Dendritic cell treated with granulocyte-macrophage colony-stimulating factor and Interleukin-4, amounts not matched to agents 40 ng/mL and 50 ng/mL, for 4 days (primary cell): ENCODE measurements around the gene SFXN5.

ENCODE experiments used
- H3K27ac Mint-ChIP-seq: one replicate; pipeline ENCODE4 v1.8.0; 2022; ENCODE audit warnings: mild to moderate bottlenecking, mixed read lengths
- H3K27me3 Mint-ChIP-seq: one replicate; pipeline ENCODE4 v1.8.0; 2022; ENCODE audit warnings: mild to moderate bottlenecking, mixed read lengths
- H3K36me3 Mint-ChIP-seq: one replicate; pipeline ENCODE4 v1.8.0; 2022; ENCODE audit warnings: low read depth, mixed read lengths
- H3K4me1 Mint-ChIP-seq: one replicate; pipeline ENCODE4 v1.8.0; 2022; ENCODE audit warnings: low read depth, mixed read lengths
- H3K4me3 Mint-ChIP-seq: one replicate; pipeline ENCODE4 v1.8.0; 2022; ENCODE audit warnings: mild to moderate bottlenecking, moderate library complexity, mixed read lengths
- H3K9me3 Mint-ChIP-seq: one replicate; pipeline ENCODE4 v1.8.0; 2022; ENCODE audit warnings: mixed read lengths
- intact Hi-C: fragments of 100-400 bp; cut with micrococcal nuclease; formaldehyde crosslinking; loops from one replicate; pipeline ENCODE4 v1.15.0; 2022

SFXN5 gene

GRCh38 chr2:72973566-72974435 lies 97.7 kb downstream of the SFXN5 start:
- H3K9me3 Mint-ChIP-seq, result no peaks in the 10 kb centered on the region
- H3K4me3 Mint-ChIP-seq, result no peak overlapping the region
- intact Hi-C loops, result loop anchor here (1.0 kb wide), 1 partner anchor 82 kb away; no protein-coding TSS in a partner anchor
- no peak overlapping the region for H3K27ac Mint-ChIP-seq
- no peaks in the 10 kb centered on the region for H3K27me3 Mint-ChIP-seq
- peaks cover 72% of the 10 kb centered on the region for H3K36me3 Mint-ChIP-seq
- peaks cover 26% of the 10 kb centered on the region for H3K4me1 Mint-ChIP-seq

DNA sequence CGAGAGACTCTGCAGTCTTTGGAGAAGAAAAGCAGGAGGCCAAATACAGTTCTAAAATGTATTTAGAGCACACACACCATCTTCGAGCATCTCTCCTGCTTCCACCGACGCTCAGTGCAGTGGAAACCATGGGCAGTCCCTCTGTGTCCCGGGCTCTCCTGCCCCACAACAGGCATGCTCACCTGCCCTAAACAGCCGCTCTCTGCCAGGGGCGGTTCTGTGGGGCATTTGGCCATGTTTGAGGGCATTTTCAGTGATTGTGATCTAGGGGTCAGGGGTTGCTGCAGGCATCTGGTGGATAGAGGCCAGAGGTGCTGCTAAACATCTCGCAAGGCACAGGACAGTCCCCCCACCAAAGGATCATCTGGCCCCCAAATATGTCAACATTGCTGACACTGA lies 98.4 kb downstream of the SFXN5 start:
- Mint-ChIP-seq H3K4me3 (no peak overlapping the region), H3K4me1 (peaks cover 26% of the 10 kb centered on the region), H3K27me3 (no peaks in the 10 kb centered on the region), H3K36me3 (peaks cover 78% of the 10 kb centered on the region), H3K27ac (no peak overlapping the region), H3K9me3 (no peaks in the 10 kb centered on the region)
- intact Hi-C loops, result loop anchor here (1.0 kb wide), 1 partner anchor 81 kb away; no protein-coding TSS in a partner anchor

DNA sequence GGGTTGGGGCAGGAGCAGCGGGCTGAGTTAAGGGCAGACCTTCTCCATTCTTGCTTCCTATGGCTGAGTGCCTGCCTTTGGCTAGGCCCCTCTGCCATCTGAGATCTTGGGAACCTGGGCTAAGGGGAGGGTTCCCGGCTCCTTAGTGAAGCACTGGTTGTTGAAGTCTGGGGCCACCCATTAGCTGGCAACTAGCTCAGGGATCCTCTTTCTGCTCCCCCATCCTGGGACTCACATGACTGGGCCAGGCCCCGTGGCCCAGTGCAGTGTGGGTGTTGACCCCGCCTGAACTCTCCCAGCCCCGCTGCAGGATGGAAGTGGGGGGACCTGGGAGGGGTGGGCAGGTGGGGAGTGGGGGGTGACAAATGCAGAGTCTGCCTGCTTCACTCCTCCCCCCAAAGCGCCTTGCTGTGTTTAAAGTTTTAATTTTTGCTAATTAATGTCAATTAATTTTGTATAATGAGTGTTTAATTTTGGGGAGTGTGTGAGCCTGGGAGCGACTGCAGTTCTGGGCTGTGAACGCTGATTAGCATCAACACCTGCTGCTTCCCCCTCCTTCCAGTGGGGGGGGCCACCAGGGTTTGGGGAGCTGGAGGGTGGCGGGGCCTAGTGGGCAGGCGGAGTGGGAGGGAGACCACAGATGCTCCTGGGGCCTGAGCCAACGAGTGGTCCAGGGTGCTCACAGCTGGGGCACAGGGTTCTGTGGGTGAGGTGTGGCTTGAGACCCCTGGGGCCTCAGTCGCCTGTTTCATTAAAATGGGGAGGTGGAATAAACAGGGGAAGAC lies 99.0 kb downstream of the SFXN5 start:
- Mint-ChIP-seq H3K27me3 (no peaks in the 10 kb centered on the region), H3K27ac (no peak overlapping the region), H3K4me3 (no peak overlapping the region), H3K4me1 (peaks cover 26% of the 10 kb centered on the region), H3K36me3 (peaks cover 79% of the 10 kb centered on the region), H3K9me3 (no peaks in the 10 kb centered on the region)
- intact Hi-C loops, result loop anchor here (1.0 kb wide), 1 partner anchor 80 kb away; no protein-coding TSS in a partner anchor

GRCh38 chr2:72971036-72971435 lies 100.5 kb downstream of the SFXN5 start:
- no peaks in the 10 kb centered on the region for H3K9me3 Mint-ChIP-seq
- H3K36me3 Mint-ChIP-seq, result peaks cover 94% of the 10 kb centered on the region
- no peak overlapping the region for H3K4me3 Mint-ChIP-seq
- H3K27ac Mint-ChIP-seq, result no peak overlapping the region
- no peaks in the 10 kb centered on the region for H3K27me3 Mint-ChIP-seq
- intact Hi-C loops, result no loop called here
- peaks cover 26% of the 10 kb centered on the region for H3K4me1 Mint-ChIP-seq

DNA sequence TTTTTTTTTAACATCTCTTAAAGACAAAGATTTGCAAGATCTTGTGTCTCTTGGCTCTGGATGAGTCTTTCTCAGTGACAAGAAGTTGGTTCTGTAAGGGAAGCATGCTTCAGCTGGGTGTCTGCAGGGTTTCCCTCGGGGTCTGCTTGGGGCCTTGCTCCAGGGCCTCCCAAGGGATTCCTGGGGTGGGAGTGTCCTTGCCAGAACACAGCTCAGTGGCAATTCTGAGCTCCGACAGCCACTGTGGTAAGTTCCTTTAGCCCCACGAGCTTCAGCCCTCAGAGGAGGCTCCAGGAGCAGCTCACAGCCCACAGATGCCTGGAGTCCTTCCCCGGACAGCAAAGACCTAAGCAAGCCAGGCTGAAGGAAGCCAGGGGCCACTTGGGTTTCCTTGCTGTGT lies 101.8 kb downstream of the SFXN5 start:
- intact Hi-C loops, result no loop called here
- Mint-ChIP-seq H3K4me1 (peaks cover 21% of the 10 kb centered on the region), H3K36me3 (peaks cover 94% of the 10 kb centered on the region)

DNA sequence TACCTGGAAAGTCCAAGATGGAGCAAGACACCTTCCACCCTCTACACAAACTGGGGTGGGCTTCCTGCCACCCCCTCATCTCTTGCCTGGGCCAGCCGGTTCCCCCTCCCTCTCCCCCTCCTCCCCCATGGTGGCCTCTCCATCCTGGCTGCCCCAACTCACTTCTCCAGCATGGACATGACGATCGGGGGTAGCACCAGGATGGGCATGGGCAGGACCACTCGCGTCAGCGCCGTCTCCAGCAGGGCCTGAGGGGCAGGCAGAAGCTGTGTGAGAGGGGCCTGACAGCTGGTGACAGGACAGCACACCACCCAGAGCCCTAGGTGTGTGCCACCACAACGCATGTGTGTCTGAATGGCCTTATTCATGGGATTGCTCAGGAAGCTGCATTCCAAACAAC lies 103.2 kb downstream of the SFXN5 start:
- no peak overlapping the region for H3K27ac Mint-ChIP-seq
- no peaks in the 10 kb centered on the region for H3K27me3 Mint-ChIP-seq
- intact Hi-C loops, result no loop called here
- H3K4me3 Mint-ChIP-seq, result no peak overlapping the region
- H3K9me3 Mint-ChIP-seq, result no peaks in the 10 kb centered on the region
- H3K4me1 Mint-ChIP-seq, result peaks cover 9% of the 10 kb centered on the region
- peaks cover 99% of the 10 kb centered on the region for H3K36me3 Mint-ChIP-seq

More for the DNA sequence above, 101.8 kb downstream of the SFXN5 start:
- Mint-ChIP-seq H3K9me3 (no peaks in the 10 kb centered on the region), H3K27me3 (no peaks in the 10 kb centered on the region), H3K4me3 (no peak overlapping the region), H3K27ac (no peak overlapping the region)

- Mint-ChIP-seq H3K9me3 (no peaks in the 10 kb centered on the region), H3K4me3 (no peak overlapping the region), H3K27me3 (peaks cover 1% of the 10 kb centered on the region), H3K4me1 (peaks cover 8% of the 10 kb centered on the region), H3K36me3 (peaks cover 90% of the 10 kb centered on the region), H3K27ac (no peak overlapping the region)
- intact Hi-C loops, result no loop called here
These were observed 105.6 kb downstream of the SFXN5 start for GRCh38 chr2:72965770-72966450.

GRCh38 chr2:72965016-72965415 lies 106.5 kb downstream of the SFXN5 start:
- H3K27ac Mint-ChIP-seq, result no peak overlapping the region
- H3K27me3 Mint-ChIP-seq, result peaks cover 10% of the 10 kb centered on the region
- H3K4me1 Mint-ChIP-seq, result peaks cover 16% of the 10 kb centered on the region
- intact Hi-C loops, result no loop called here
- peaks cover 90% of the 10 kb centered on the region for H3K36me3 Mint-ChIP-seq
- H3K4me3 Mint-ChIP-seq, result no peak overlapping the region
- H3K9me3 Mint-ChIP-seq, result no peaks in the 10 kb centered on the region

GRCh38 chr2:72964146-72964525 lies 107.4 kb downstream of the SFXN5 start:
- H3K36me3 Mint-ChIP-seq, result peaks cover 91% of the 10 kb centered on the region
- peaks cover 25% of the 10 kb centered on the region for H3K4me1 Mint-ChIP-seq
- no peaks in the 10 kb centered on the region for H3K9me3 Mint-ChIP-seq
- no peak overlapping the region for H3K4me3 Mint-ChIP-seq
- peaks cover 17% of the 10 kb centered on the region for H3K27me3 Mint-ChIP-seq
- no peak overlapping the region for H3K27ac Mint-ChIP-seq
- intact Hi-C loops, result no loop called here

DNA sequence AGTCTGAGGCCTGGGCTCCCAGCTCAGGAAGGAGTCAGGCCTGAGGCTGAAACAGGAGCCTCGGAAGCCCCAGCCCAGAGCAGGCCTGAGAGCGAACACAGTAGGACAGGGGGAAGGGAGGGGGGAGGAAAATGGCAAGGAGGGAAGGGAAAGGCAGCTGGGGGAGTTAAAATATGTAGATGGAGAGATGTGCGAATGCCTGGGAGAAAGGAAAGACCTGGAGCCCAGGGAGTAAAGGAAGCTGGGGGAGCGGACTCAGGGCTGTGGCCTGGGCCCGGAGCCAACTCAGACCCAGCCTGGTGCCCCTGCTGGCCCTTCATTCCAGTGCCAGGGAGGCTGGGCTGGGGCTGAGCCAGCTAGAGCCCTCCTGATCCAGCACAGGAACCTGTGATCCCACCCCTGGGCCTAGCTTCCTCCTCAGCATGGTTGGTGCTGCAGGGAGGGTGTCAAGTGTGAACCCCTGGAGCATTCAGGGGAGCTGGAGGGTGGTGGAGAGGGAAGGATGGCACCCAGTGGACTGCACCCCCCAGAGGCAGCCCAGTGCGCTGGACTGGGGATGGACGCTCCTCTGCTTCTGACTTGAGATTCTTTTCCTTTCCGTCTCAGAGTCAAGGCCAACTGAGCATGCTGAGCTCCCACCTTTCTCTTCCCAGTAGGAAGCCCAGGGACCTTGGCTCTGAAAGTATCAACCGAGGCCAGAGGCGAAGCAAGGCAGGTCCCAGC lies 107.9 kb downstream of the SFXN5 start:
- Mint-ChIP-seq H3K27ac (no peak overlapping the region), H3K4me3 (no peak overlapping the region), H3K9me3 (no peaks in the 10 kb centered on the region), H3K4me1 (peaks cover 31% of the 10 kb centered on the region), H3K36me3 (peaks cover 91% of the 10 kb centered on the region), H3K27me3 (peaks cover 20% of the 10 kb centered on the region)
- intact Hi-C loops, result no loop called here

DNA sequence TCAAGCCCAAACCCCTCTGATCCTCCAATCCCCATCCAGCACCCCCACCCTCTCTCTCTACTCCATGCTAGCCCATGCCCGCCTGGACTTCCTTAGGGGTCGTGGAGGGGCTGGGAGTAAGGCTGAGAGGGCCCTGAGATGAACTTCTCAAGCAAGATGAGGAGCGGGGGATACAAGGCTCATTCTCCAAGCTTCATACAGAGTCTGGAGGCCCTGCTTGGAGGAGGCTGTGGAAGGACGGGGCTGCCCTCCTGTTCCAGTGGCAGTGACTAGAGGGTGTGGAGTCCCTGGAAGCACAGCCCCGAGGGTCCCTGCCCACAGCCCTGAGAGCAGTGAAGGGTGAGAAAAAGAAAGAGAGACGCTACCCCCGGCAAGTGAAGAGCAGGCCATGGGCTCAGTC lies 108.6 kb downstream of the SFXN5 start:
- intact Hi-C loops, result no loop called here
- Mint-ChIP-seq H3K4me1 (peaks cover 35% of the 10 kb centered on the region), H3K36me3 (peaks cover 85% of the 10 kb centered on the region)

GRCh38 chr2:72961853-72962468 lies 109.6 kb downstream of the SFXN5 start:
- intact Hi-C loops, result no loop called here
- H3K9me3 Mint-ChIP-seq, result no peaks in the 10 kb centered on the region
- peaks cover 75% of the 10 kb centered on the region for H3K36me3 Mint-ChIP-seq
- H3K27ac Mint-ChIP-seq, result no peak overlapping the region
- H3K27me3 Mint-ChIP-seq, result peaks cover 20% of the 10 kb centered on the region
- peaks cover 45% of the 10 kb centered on the region for H3K4me1 Mint-ChIP-seq
- no peak overlapping the region for H3K4me3 Mint-ChIP-seq

More for the DNA sequence above, 108.6 kb downstream of the SFXN5 start:
- Mint-ChIP-seq H3K4me3 (no peak overlapping the region), H3K9me3 (no peaks in the 10 kb centered on the region), H3K27ac (no peak overlapping the region), H3K27me3 (peaks cover 20% of the 10 kb centered on the region)
